GM21825 (cell line): ENCODE results near the gene SOCS7.

Experiments used
- ATAC-seq: cut with Tn5 transposase; IDR thresholded peaks from one replicate; pipeline ENCODE4 v1.9.1; 2021; ENCODE audit warnings: mild to moderate bottlenecking, moderate library complexity; ENCODE audit not compliant: unreplicated experiment

The SOCS7 gene

DNA sequence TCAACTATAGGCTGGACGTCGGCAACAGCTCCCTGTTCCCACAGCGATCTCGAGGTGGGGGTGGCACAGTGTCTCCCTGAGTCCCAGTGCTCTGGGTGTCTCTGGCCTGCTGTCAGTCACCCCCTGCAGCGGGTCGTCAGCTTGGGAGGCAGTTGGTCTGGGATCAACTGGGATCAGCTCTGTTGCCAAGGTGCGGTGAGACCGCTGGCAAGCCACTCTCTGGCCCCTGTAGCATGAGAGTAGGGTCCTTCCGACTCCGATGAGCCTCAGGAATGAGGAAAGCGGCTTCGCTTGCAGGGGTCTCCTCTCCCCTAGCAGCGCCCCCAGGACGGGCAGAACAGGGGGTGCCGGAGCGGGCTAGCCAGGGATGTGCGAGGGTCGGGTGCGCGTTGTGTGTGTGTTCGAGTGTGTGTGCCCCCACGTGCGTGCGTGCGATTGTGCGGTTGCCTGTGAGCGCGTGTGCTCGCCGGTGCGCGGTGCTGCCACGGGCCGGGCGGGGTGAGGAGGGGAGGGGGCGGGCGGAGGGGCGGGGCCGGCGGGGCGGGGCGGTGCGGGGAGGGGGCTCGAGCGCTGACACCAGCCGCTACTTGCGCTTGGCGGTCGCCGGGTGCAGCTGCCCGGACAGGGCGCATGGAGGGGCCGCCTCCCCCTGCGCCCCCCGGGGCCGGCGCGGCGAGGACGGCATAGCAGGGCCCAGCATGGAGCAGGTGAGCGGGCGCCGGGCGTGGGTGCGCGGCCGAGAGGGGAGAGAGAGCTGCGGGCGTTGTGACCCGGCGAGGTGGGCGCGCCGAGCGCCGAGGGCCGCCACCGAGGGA, 67.3 kb downstream of the SOCS7 start:
- no peak for ATAC-seq

- no peak for ATAC-seq
Measured at GRCh38 chr17:38419508-38419981, 67.9 kb downstream of the SOCS7 start.

DNA sequence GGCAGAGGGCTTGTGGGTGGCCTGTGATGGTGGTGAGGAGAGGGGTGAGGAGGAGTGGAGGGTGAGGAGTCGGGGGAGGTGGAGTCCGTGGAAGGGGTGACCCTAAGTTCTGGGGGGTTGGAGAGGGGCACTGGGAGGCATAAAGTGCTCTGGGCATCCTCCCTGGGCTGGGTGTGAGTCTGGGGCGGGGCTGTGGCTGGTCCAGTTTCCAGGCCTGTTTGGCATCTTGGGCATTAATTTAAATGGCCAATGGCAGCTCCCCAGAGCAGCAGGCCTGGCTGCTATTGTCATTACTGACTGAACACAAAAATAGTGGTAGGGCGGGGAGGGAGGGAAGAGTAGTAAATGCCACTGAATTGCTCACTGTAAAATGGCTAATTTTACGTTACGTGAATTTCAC, 68.9 kb downstream of the SOCS7 start:
- ATAC-seq = no peak

DNA sequence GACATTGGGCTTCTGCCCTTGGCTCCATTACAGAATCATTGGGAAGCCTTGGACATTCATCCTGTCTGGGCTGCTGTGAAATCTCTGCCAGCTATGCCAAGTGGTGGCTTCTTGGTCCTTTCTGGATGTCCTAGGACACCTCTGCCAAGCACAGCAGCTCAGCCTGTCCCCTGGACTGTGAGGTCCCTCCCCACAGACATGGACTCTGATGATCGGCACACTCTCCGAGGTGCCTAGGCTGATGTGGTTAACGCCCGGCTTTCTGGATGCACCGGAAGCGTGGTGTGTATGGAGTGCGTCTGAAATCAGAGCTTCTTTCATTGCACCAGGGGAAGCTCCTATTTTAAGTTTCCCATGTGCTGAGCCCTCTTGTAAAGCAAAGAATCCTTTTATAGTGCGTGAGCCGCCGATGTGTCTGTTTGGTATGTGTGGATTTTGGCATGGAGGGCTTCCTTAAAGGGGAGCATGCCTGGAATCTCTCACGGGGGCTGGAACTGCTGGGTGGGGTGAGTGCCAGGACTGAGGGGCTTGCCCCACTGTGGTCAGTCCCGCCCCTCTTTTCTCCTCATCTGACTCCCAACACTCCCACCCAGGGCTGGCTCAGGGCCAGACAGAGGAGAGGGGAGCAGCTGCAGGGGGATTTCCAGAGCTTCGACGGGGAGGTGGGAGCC, 69.7 kb downstream of the SOCS7 start:
- ATAC-seq = no peak

DNA sequence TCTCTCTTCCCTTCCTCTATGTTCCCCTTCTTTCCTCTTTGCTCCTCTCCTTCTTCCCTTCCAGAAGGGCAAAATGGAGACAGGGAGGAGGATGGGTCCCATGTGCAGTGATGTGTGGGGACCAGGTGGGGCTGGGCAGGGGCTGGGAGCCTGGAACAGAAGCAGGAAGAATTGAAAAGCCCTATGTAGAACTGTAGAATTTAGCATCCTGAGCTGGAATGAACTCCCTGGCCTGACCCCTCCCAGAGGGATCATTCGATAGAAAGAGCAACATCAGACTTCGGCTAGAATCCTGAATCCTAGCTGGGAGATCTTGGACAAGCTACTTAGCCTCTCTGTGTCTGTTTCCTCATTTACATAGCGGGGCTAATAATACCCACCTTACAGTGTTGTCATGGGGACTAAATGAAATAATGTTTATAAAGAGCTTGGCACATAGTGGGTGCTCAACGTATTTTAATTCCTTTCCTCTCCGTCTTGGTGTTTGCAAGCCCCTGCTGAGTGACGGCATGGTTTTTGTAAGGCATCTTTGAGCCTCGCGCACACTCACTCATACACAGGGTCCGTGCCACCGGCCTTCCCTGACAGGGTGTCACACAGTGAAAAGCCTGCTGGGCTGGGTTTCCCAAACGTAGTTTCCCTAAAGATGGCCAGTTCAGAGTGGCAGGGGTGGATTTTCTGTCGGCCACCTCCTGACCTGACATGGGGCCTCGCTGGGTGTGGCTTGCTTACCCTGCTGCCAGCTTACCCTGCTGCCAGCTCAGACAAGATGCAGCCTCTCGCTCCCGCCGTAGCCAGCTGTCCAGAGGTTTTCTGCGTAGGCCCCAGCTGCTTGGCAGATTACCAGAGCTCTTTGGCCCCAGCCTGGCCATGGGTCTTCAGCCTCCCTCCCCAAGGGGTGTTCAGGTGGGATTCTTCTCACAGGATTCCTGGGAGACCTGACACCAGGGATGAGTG, 70.5 kb downstream of the SOCS7 start:
- ATAC-seq = no peak

DNA sequence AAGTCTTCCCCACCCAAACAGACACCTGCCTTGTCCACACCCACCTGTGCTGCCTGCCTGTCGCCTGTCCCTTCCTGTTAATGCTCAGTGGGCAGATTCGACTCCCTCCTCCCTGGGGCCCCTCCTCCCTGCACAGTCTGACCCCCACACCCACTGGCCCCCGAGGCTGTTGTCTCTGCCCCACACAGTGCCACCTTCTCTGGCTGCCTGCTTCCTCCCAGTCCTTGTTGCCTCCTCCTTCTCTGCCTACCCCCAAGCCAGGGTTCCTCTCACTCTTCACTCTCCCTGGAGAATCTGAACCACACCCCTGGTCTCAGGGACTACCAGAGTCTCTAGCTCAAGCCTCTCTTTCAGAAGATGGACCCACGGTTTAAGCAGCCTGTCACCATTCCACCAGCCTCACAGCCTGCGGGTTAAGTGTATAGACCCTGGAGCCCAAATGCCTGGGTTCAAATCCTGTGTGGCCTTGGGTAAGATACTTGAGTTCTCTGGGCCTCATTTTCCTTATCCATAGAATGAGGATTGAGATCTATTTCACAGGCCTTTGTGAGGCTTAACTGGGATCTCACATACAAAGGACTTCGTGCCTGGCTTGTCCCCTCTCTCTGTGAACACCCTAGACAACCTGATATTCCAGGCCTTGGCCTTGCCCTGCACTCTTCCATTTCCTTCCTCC, 72.8 kb downstream of the SOCS7 start:
- ATAC-seq = no peak

GRCh38 chr17:38425031-38425430, 73.4 kb downstream of the SOCS7 start:
- ATAC-seq = no peak

GRCh38 chr17:38425744-38426143, 74.1 kb downstream of the SOCS7 start:
- ATAC-seq = no peak

- ATAC-seq = no peak
Measured at GRCh38 chr17:38426441-38426840, 74.8 kb downstream of the SOCS7 start.

GRCh38 chr17:38427160-38427949, 75.7 kb downstream of the SOCS7 start:
- ATAC-seq = no peak

- peak; percentile 46 for ATAC-seq
Measured at GRCh38 chr17:38428112-38428642, 76.5 kb downstream of the SOCS7 start, which contains the start of gene ARHGAP23. Gene ARHGAP23, plus strand, starts transcription at chr17:38428464. Its CDS starts 22 bp downstream, at chr17:38428486.

GRCh38 chr17:38428643-38429371, 77.2 kb downstream of the SOCS7 start:
- peak; percentile 23 for ATAC-seq

DNA sequence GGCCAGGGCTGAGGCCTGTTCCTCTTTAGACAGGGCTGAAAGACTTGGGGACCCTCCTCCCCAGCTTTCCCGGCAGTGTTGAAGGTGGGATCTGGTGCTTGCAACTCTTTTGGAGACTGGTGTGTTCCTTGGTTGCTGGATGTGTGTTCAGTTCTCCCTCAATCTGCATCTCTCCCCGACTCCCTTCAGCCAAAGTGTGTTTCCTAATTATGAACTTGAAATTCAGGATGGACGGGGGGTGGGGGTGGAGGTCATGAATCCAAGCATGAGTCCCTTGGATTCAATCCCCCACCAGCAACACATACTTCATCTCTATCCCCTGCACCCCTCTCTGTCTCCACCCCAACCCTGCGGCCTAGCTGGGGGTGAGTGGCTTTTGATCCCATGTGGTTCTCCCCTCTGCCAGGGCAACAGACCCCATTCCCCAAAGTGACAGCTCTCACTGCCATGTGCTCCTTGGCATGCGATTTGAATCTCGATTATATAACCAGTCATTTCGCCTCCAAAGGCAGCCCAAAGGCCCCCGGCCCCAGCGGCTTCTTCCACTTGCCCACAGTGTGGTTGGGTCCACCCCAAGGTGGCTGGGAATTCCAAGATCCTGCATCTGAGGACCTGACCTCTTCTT, 77.9 kb downstream of the SOCS7 start:
- ATAC-seq = no peak

DNA sequence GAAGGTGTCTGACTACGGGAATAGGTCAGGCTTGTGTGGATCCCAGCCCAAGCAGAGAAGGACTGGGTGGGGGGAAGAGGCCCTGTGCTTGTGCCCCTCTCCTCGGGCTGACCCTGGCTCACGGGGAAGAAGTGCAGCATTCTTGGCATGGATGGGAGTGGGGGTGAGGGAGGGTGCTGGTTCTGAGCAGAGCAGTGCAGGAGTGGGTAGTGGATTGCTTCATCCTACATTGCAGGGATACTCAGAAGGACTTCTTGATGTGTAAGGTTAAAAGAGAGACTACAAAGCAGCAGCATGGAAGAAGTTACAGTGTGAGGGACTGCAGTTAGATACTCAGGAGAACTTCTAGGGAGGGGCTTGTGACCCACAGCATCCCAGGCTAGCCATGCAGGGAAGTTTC, 78.7 kb downstream of the SOCS7 start:
- no peak for ATAC-seq

- ATAC-seq = no peak
Measured at GRCh38 chr17:38430822-38431221, 79.2 kb downstream of the SOCS7 start.

DNA sequence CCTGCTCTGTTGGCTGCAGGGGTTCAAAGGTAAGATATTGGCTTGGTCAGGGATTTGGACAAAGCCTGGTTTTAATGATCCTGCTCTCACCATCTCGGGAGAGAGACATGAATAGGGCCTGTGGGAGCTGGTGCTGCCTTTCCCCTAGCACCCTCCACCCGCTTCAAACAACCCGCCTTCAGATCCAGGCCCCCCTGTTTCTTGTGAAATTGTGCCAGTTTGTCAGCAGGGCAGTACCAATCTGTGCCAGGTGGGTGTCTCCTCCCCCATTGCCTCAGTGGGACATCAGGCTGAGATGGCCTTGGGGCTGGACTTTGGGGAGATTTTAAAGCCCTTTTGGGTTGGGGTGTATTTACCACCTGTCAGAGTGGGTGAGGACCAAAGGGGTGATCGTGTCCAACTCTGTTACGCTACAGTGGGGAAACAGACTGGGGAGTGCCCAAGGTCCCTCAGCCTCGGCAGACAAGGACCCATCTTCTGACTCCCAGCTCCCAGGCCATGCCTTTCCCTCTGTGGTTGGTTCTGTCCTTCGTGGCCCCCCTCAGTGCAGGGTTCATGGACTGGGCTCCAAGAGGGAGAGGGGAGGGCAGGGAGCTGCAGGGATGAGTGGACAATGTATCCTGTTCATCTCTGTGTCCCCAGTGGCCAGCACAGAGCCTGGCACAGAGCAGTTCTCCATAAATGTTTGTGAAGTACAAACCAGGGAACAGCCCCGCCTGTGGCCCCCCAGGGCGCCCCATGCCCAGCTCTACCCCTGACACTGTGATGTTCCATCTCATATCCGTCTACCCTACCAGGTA, 79.9 kb downstream of the SOCS7 start:
- ATAC-seq = no peak

DNA sequence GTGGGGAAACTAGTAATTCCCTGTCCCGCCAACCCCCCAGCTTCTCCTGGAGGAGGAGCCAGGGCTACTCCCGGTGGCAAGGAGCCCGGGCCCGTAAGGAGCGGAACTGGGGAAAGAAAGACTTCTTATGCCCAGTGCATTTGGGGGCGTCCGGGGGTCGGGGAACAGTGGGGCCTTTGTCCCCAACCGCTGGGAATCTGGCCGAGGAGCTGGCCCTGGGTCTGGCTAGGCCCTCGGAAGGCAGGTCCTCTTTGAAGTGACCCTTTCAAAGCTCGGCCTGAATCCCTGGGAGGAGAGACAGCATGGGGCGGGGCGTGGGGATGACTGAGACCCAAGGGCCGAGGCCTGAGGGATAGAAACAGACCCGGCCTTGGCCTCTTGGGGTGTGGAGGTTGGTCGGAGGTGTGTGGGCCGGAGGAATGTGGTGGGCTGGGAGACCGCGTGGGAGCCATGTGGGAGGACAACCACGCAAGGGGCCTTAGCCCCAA, 82.6 kb downstream of the SOCS7 start:
- ATAC-seq = no peak
